HepG2 (cell line): ENCODE results near the gene CPAMD8. TPM values are rescaled to one million over a fixed set of nuclear protein-coding genes. Genes with fewer than 3 reads are reported as not detected.

ENCODE experiments used
- ATAC-seq: fragments of 200-7000 bp; cut with Tn5 transposase; 3 replicates; pipeline ENCODE4 v1.9.1; 2020; ENCODE audit warnings: mild to moderate bottlenecking, moderate library complexity
- BruUV-seq: library from RNA; stranded (reverse); fragments of 400-500 nt; replicated peaks from 2 replicates; lab custom pipeline; 2021; lab: Mats Ljungman, UMichigan
- CTCF ChIA-PET: fragments of 300-600 bp; formaldehyde crosslinking; extraction: SDS; loops from one replicate; lab custom pipeline; 2021; ENCODE audit warnings: low total read pairs, inconsistent platforms, low intra/inter-chr PET ratio; lab: Yijun Ruan, JAX
- POLR2A ChIA-PET: fragments of 350-600 bp; sonication (Branson Sonifier 250); formaldehyde crosslinking; loops from one replicate; lab custom pipeline; 2020; ENCODE audit warnings: antibody characterized with exemption, inconsistent platforms; lab: Yijun Ruan, JAX
- DNase-seq: peaks from one replicate; pipeline ENCODE4 v3.0.0-alpha.2; 2015; ENCODE audit warnings: low spot score
- FAIRE-seq: peaks from 3 replicates; lab custom pipeline; 2011; peaks lifted over from hg19 to GRCh38; lab: Jason Lieb, UNC
- H2AFZ ChIP-seq: one replicate; pipeline ENCODE4 v1.6.1; 2011; ENCODE audit warnings: low read length, inconsistent platforms
- H3K27ac ChIP-seq: fragments of 300-600 bp; 3 replicates; pipeline ENCODE4 v1.8.0; 2011; ENCODE audit warnings: mixed run types, mild to moderate bottlenecking, mixed read lengths, low read length, inconsistent platforms; ENCODE audit not compliant: insufficient read depth; ENCODE audit errors: extremely low read length
- H3K27me3 ChIP-seq, 2 experiments: fragments of 200-600 bp in 1 of 2; 2 replicates in 1 of 2; 3 replicates in 1 of 2; pipeline versions ENCODE4 v1.6.0 to v1.8.0; 2011; ENCODE audit warnings: low read length in 2 of 2, mild to moderate bottlenecking in 2 of 2, moderate library complexity in 2 of 2, inconsistent platforms in 1 of 2; ENCODE audit not compliant: insufficient read depth in 2 of 2, control insufficient read depth in 1 of 2
- H3K36me3 ChIP-seq, 2 experiments: fragments of 200-600 bp in 1 of 2; replicated peaks in 1 of 2; 2 replicates in 1 of 2; 3 replicates in 1 of 2; pipeline versions ENCODE4 v1.5.1 to v1.8.0; 2011; ENCODE audit warnings: low read length in 2 of 2, inconsistent platforms in 1 of 2; ENCODE audit not compliant: insufficient read depth in 2 of 2, control insufficient read depth in 1 of 2
- H3K4me1 ChIP-seq: 2 replicates; pipeline ENCODE4 v1.5.1; 2012; ENCODE audit warnings: low read length, inconsistent platforms; ENCODE audit not compliant: insufficient read depth
- H3K4me2 ChIP-seq: 2 replicates; pipeline ENCODE4 v1.6.0; 2011; ENCODE audit warnings: low read depth, low read length, inconsistent platforms
- H3K4me3 ChIP-seq, 3 experiments: fragments of 200-600 bp in 1 of 3; sonication (generic), shearing (Covaris generic) in 1 of 3; replicated peaks in 1 of 3; 2 replicates each; pipeline ENCODE4 v1.5.1; 2011 to 2016; ENCODE audit warnings: low read length in 3 of 3, inconsistent platforms in 2 of 3, low read depth in 2 of 3, mild to moderate bottlenecking in 2 of 3, control low read depth in 1 of 3, mixed read lengths in 1 of 3; ENCODE audit not compliant: insufficient read depth in 1 of 3
- H3K79me2 ChIP-seq: one replicate; pipeline ENCODE4 v1.6.1; 2011; ENCODE audit warnings: low read length, inconsistent platforms; ENCODE audit not compliant: insufficient read depth
- H3K9ac ChIP-seq: 2 replicates; pipeline ENCODE4 v1.6.0; 2011; ENCODE audit warnings: mild to moderate bottlenecking, low read depth, low read length, inconsistent platforms; ENCODE audit not compliant: insufficient read depth
- H3K9me3 ChIP-seq: 2 replicates; pipeline ENCODE4 v1.5.1; 2012; ENCODE audit warnings: mild to moderate bottlenecking, low read length
- H4K20me1 ChIP-seq: 2 replicates; pipeline ENCODE4 v1.6.0; 2011; ENCODE audit warnings: inconsistent platforms, mild to moderate bottlenecking, low read length, moderate library complexity; ENCODE audit not compliant: insufficient read depth
- AGO1 ChIP-seq: fragments of 200-400 bp; formaldehyde crosslinking; IDR thresholded peaks from 2 replicates; pipeline ENCODE4 v1.6.1; 2017; ENCODE audit warnings: mild to moderate bottlenecking, low read depth, low read length, moderate library complexity; ENCODE audit not compliant: poor library complexity, severe bottlenecking
- EEA1 ChIP-seq: sonication (generic); formaldehyde crosslinking; IDR thresholded peaks from 2 replicates; pipeline ENCODE4 v1.5.1; 2020; ENCODE audit warnings: mild to moderate bottlenecking, missing genetic modification reagents, borderline replicate concordance
- TARDBP ChIP-seq: sonication (generic); formaldehyde crosslinking; IDR thresholded peaks from 2 replicates; pipeline ENCODE4 v1.8.0; 2022; ENCODE audit warnings: mild to moderate bottlenecking, missing genetic modification reagents
- TCF12 ChIP-seq, 2 experiments: fragments of 450-650 bp in 1 of 2; sonication (generic) in 1 of 2; formaldehyde crosslinking in 1 of 2; IDR thresholded peaks; 2 replicates each; pipeline versions ENCODE4 v1.6.1 to v1.8.0; 2017 to 2022; ENCODE audit warnings: antibody characterized with exemption in 1 of 2, mild to moderate bottlenecking in 1 of 2, missing genetic modification reagents in 1 of 2, moderate library complexity in 1 of 2
- ZNF3 ChIP-seq: IDR thresholded peaks from 2 replicates; pipeline ENCODE4 v1.7.0; 2017; ENCODE audit warnings: inconsistent platforms
- ZNF557 ChIP-seq: sonication (generic); formaldehyde crosslinking; IDR thresholded peaks from 2 replicates; pipeline ENCODE4 v1.4.0; 2020; ENCODE audit warnings: missing genetic modification reagents
- ZNF747 ChIP-seq: sonication (generic); formaldehyde crosslinking; IDR thresholded peaks from 2 replicates; pipeline ENCODE4 v1.8.1; 2023; ENCODE audit warnings: missing genetic modification reagents, mild to moderate bottlenecking, borderline replicate concordance
- WGBS: methylation state at CpG from one replicate; pipeline ENCODE4 v1.1.6; 2017; ENCODE audit warnings: low lambda C conversion rate; 5-methylcytosine and 5-hydroxymethylcytosine counted together
- in situ Hi-C: cut with HindIII; loops from 2 replicates; pipeline ENCODE4 v1.10.0; 2017; ENCODE audit warnings: low pct_unique_long_range_greater_than_20kb; ENCODE audit not compliant: extremely low pct_ligation_motif_present
- intact Hi-C: fragments of 100-400 bp; cut with micrococcal nuclease; formaldehyde crosslinking; loops from one replicate; pipeline ENCODE4 v1.10.0; 2022; ENCODE audit not compliant: unreplicated experiment
- polyA plus RNA-seq, 8 experiments: library from polyadenylated mRNA; depleted of rRNA in 3 of 8; stranded (reverse) in 7 of 8; unstranded in 1 of 8; fragments of >200 nt; fragmentation: Illumina TruSeq in 4 of 8; extraction: Trizol in 4 of 8; gene quantifications; 2 replicates each; pipeline versions ENCODE4 v1.2.1 to v1.2.3, GENCODE V29; 2011 to 2016; ENCODE audit warnings: low read depth in 4 of 8, missing spikeins in 1 of 8, mixed read lengths in 1 of 8; ENCODE audit not compliant: insufficient read depth in 1 of 8
- total RNA-seq, 5 experiments: library from RNA; depleted of rRNA; stranded (reverse); fragments of >200 nt; fragmentation: Illumina TruSeq; extraction: Trizol; gene quantifications; 2 replicates each; pipeline ENCODE4 v1.2.3, GENCODE V29; 2016; ENCODE audit warnings: low read depth in 1 of 5
- TF ChIP-seq, protein P1 (sequence below): sonication (generic); formaldehyde crosslinking; IDR thresholded peaks from 2 replicates; pipeline ENCODE4 v1.8.0; 2022; ENCODE audit warnings: mild to moderate bottlenecking, missing genetic modification reagents; ENCODE audit not compliant: insufficient replicate concordance
- TF ChIP-seq, protein P2 (sequence below): sonication (generic); formaldehyde crosslinking; IDR thresholded peaks from 2 replicates; pipeline ENCODE4 v1.4.0; 2020; ENCODE audit warnings: missing genetic modification reagents

CPAMD8 gene
- total and polyA plus RNA-seq, 2 of the 13 experiments (the other 11 are each of a cell fraction or from before 2014, with no cell fraction given): 0.29 to 0.34 TPM

DNA sequence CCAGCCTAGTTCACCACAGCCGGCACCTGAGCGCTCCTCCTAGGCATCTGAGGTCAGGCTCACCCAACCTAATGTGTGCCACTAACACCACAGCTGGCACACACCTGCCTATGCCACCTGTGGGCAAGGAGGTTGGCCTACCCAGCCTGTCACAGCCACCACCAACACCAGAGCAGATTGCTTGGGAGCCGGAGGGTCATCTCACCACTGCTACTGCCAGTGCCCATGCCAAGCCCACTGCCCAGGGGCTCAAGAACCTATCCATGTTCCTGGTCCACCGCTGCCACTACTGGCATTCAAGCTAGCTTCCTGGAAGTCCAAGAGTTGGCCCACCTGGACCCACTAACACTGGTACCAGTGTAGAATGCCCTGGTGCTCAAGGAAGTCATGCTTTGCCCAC lies 95.3 kb downstream of the CPAMD8 start:
- Histone ChIP-seq H3K79me2 (no peaks in the 10 kb centered on the region), H4K20me1 (no peaks in the 10 kb centered on the region), H3K4me1 (no peaks in the 10 kb centered on the region), H3K9ac (no peak overlapping the region), H3K27ac (no peak overlapping the region)
- ATAC-seq (no peak), DNase-seq (no peak)
- in situ Hi-C loops: no loop called here
- intact Hi-C loops: no loop called here
- no peak for TF ChIP-seq TCF12 (IDR thresholded peaks at IDR 0.05)
- TF ChIP-seq TCF12 (CRISPR knock-in tag; IDR thresholded peaks at IDR 0.05): no peak
- no peak for TF ChIP-seq ZNF3 (CRISPR knock-in tag)
- TF ChIP-seq, protein P1, sequence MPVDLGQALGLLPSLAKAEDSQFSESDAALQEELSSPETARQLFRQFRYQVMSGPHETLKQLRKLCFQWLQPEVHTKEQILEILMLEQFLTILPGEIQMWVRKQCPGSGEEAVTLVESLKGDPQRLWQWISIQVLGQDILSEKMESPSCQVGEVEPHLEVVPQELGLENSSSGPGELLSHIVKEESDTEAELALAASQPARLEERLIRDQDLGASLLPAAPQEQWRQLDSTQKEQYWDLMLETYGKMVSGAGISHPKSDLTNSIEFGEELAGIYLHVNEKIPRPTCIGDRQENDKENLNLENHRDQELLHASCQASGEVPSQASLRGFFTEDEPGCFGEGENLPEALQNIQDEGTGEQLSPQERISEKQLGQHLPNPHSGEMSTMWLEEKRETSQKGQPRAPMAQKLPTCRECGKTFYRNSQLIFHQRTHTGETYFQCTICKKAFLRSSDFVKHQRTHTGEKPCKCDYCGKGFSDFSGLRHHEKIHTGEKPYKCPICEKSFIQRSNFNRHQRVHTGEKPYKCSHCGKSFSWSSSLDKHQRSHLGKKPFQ (CRISPR knock-in tag): no peak
- TF ChIP-seq, protein P2, sequence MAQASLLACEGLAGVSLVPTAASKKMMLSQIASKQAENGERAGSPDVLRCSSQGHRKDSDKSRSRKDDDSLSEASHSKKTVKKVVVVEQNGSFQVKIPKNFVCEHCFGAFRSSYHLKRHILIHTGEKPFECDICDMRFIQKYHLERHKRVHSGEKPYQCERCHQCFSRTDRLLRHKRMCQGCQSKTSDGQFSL: no peak
- TF ChIP-seq EEA1 (CRISPR knock-in tag): no peak
- TF ChIP-seq ZNF557 (CRISPR knock-in tag): no peak
- TF ChIP-seq TARDBP (CRISPR knock-in tag): no peak
- TF ChIP-seq ZNF747: no peak
- TF ChIP-seq AGO1: no peak
- TF ChIP-seq, all 625 proteins: peak for 0
- H3K9me3 ChIP-seq: no peaks in the 10 kb centered on the region
- H3K4me3 ChIP-seq: no peak overlapping the region
- no peaks in the 10 kb centered on the region for H3K36me3 ChIP-seq
- H2AFZ ChIP-seq: no peak overlapping the region
- CTCF ChIA-PET: no interaction called here
- POLR2A ChIA-PET: no interaction called here
- no CpG with 5 or more reads among the region's 4 CpGs for WGBS
- no TSS peak for BruUV-seq
- H3K27me3 ChIP-seq: peaks cover 3 to 4% of the 10 kb centered on the region in 2 experiments; a peak in 2 of 5 replicates
- no peak overlapping the region for H3K4me2 ChIP-seq
- FAIRE-seq: no peak
